ENCODE data around the gene MAML3. TPM values are rescaled to one million over a fixed set of nuclear protein-coding genes. Genes with fewer than 3 reads are reported as not detected.

The MAML3 gene
- total RNA-seq, 2 donors from 2014 or later = 29.2 to 32.2 TPM

DNA sequence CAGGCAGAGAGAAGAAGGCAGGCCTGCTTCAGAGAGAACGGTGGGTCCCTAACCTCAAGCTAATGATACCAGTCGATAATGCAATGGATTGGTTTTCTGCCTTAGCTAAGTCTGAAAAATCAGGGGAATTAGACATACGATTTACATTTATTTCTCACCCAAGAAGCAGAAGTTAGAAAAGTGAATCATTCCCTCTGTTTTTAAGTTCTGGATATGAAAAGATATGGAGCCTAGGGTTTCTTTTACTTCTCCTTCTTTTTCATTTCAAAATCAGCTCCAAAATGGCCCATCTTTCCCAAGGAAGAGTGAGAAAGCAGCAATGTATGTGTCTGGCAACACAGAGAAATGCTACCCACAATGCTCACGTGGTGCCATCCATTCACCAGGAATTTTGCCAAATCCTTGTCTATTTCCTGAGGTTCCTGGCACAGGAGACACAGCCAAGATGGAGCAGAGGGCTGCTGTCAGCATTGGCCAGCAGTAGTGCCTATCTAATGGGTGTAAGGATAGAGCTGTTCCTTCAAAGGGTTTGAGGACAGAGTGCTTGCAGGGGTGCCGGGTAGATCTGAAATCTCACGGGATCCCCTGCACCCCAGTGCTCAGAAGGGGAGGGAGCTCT lies 231.5 kb downstream of the MAML3 start:
- DNase-seq = no peak
- H3K9me3 Mint-ChIP-seq = no peaks in the 10 kb centered on the region
- H3K4me3 ChIP-seq (ENCODE audit: low read length) = no peak overlapping the region
- H3K27me3 ChIP-seq (ENCODE audit: control insufficient read depth, insufficient read depth, low read length, poor library complexity, severe bottlenecking) = no peaks in the 10 kb centered on the region
- H3K36me3 Mint-ChIP-seq (ENCODE audit: low read depth) = peaks cover 2% of the 10 kb centered on the region
- TF ChIP-seq CTCF (conservative IDR thresholded peaks at IDR 0.05) = no peak
- peaks cover 44% of the 10 kb centered on the region for H3K4me1 Mint-ChIP-seq
- H3K4me3 Mint-ChIP-seq = no peak overlapping the region
- no peak overlapping the region for H3K27ac Mint-ChIP-seq
- H3K4me1 ChIP-seq (ENCODE audit: control insufficient read depth, insufficient read depth, low read length) = peaks cover 17% of the 10 kb centered on the region
- H3K9ac ChIP-seq (ENCODE audit: extremely low read depth, low read length, poor library complexity, severe bottlenecking) = no peak overlapping the region
- WGBS, 2 experiments (ENCODE audit: insufficient coverage in 1 of 2, insufficient read length in 1 of 2) = 82 to 85% methylated on average over 4 to 6 of the region's 6 CpGs
- H3K27ac ChIP-seq (ENCODE audit: low read depth, low read length) = no peak overlapping the region
- H3K36me3 ChIP-seq (ENCODE audit: control insufficient read depth, insufficient read depth, low read length) = peaks cover 2% of the 10 kb centered on the region
- no peaks in the 10 kb centered on the region for H3K9me3 ChIP-seq (ENCODE audit: control insufficient read depth, low read length)
- H3K27me3 Mint-ChIP-seq (ENCODE audit: insufficient read depth) = no peaks in the 10 kb centered on the region

DNA sequence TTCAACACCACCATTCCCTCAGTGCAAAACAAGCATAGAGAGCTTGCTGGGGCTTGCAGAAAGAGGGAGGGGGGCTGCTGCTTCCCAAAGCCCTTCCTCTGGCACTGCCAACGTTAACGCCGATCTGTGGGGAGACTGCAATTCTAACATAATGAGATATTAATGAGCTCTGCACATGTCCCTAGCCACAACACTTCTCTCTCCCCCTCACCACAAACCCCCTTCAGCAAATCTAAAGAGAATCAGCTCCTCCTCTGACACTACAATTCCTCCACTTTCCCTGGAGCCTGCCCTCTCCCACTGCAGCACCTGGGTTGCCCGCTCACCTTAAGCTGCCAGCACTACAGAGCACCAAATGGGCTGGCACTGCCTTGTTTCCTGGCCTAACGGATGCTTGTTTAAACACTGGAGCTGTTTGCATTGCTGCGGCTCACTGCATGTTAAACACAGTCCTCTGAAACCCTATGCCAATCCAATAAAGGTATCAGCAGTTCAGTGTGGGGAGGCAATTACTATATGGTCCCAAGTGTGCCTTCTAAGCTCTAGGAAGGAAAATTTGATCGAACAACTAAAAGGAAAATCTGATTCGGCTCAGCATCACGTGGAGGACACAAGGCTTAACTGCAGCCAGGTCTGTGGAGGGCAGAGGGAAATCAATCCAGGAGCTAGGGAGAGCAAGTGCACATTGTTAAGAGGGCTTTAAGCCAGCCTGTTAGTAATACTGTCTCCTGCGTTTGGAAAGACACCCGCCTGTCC lies 232.4 kb downstream of the MAML3 start:
- Mint-ChIP-seq H3K27me3 (ENCODE audit: insufficient read depth) (no peaks in the 10 kb centered on the region), H3K9me3 (no peaks in the 10 kb centered on the region), H3K27ac (no peak overlapping the region), H3K4me1 (peaks cover 44% of the 10 kb centered on the region), H3K36me3 (ENCODE audit: low read depth) (peaks cover under 1% of the 10 kb centered on the region), H3K4me3 (no peak overlapping the region)
- H3K27ac ChIP-seq (ENCODE audit: low read depth, low read length) = peak overlapping the region; percentile 27
- no peak overlapping the region for H3K4me3 ChIP-seq (ENCODE audit: low read length)
- DNase-seq = peak; percentile 55
- no peak for TF ChIP-seq CTCF (conservative IDR thresholded peaks at IDR 0.05)
- no peaks in the 10 kb centered on the region for H3K27me3 ChIP-seq (ENCODE audit: control insufficient read depth, insufficient read depth, low read length, poor library complexity, severe bottlenecking)
- H3K9me3 ChIP-seq (ENCODE audit: control insufficient read depth, low read length) = no peaks in the 10 kb centered on the region
- 73 to 79% methylated on average over 11 of the region's 11 CpGs for WGBS, 2 experiments (ENCODE audit: insufficient coverage in 1 of 2, insufficient read length in 1 of 2)
- peaks cover under 1% of the 10 kb centered on the region for H3K36me3 ChIP-seq (ENCODE audit: control insufficient read depth, insufficient read depth, low read length)
- H3K4me1 ChIP-seq (ENCODE audit: control insufficient read depth, insufficient read depth, low read length) = peaks cover 17% of the 10 kb centered on the region
- H3K9ac ChIP-seq (ENCODE audit: extremely low read depth, low read length, poor library complexity, severe bottlenecking) = no peak overlapping the region

GRCh38 chr4:139920486-139921002 lies 233.4 kb downstream of the MAML3 start:
- no peak overlapping the region for H3K27ac ChIP-seq (ENCODE audit: low read depth, low read length)
- Mint-ChIP-seq H3K27ac (peak overlapping the region; percentile 27), H3K4me3 (no peak overlapping the region), H3K4me1 (peaks cover 48% of the 10 kb centered on the region), H3K27me3 (ENCODE audit: insufficient read depth) (no peaks in the 10 kb centered on the region), H3K36me3 (ENCODE audit: low read depth) (no peaks in the 10 kb centered on the region), H3K9me3 (no peaks in the 10 kb centered on the region)
- no peaks in the 10 kb centered on the region for H3K27me3 ChIP-seq (ENCODE audit: control insufficient read depth, insufficient read depth, low read length, poor library complexity, severe bottlenecking)
- peaks cover 17% of the 10 kb centered on the region for H3K4me1 ChIP-seq (ENCODE audit: control insufficient read depth, insufficient read depth, low read length)
- no peaks in the 10 kb centered on the region for H3K36me3 ChIP-seq (ENCODE audit: control insufficient read depth, insufficient read depth, low read length)
- no peak for TF ChIP-seq CTCF (conservative IDR thresholded peaks at IDR 0.05)
- no peak overlapping the region for H3K9ac ChIP-seq (ENCODE audit: extremely low read depth, low read length, poor library complexity, severe bottlenecking)
- DNase-seq = no peak
- no peak overlapping the region for H3K4me3 ChIP-seq (ENCODE audit: low read length)
- H3K9me3 ChIP-seq (ENCODE audit: control insufficient read depth, low read length) = no peaks in the 10 kb centered on the region
- WGBS, 2 experiments (ENCODE audit: insufficient coverage in 1 of 2, insufficient read length in 1 of 2) = 82 to 100% methylated on average over 1 to 3 of the region's 3 CpGs
